ENCODE measurements around the gene ZNF223.

The ZNF223 gene

DNA sequence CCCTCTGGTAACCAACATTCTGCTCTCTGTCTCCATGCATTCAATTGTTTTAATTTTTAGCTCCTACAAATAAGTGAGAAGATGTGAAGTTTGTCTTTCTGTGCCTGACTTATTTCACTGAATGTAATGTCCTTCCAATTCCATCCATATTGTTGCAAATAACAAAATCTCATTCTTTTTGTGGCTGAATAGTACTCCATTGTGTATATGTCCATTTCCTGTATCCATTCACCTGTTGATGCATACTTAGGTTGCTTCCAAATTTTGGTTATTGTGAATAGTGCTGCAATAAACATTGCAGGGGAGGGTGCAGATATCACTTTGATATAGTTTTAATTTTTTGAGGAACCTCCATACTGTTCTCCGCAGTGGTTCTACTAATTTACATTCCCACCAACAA lies 17.6 kb downstream of the ZNF223 start:
- TF ChIP-seq, protein P1, sequence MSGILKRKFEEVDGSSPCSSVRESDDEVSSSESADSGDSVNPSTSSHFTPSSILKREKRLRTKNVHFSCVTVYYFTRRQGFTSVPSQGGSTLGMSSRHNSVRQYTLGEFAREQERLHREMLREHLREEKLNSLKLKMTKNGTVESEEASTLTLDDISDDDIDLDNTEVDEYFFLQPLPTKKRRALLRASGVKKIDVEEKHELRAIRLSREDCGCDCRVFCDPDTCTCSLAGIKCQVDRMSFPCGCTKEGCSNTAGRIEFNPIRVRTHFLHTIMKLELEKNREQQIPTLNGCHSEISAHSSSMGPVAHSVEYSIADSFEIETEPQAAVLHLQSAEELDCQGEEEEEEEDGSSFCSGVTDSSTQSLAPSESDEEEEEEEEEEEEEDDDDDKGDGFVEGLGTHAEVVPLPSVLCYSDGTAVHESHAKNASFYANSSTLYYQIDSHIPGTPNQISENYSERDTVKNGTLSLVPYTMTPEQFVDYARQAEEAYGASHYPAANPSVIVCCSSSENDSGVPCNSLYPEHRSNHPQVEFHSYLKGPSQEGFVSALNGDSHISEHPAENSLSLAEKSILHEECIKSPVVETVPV (CRISPR knock-in tag; IDR thresholded peaks at IDR 0.05), result no peak
- TF ChIP-seq, protein P2, sequence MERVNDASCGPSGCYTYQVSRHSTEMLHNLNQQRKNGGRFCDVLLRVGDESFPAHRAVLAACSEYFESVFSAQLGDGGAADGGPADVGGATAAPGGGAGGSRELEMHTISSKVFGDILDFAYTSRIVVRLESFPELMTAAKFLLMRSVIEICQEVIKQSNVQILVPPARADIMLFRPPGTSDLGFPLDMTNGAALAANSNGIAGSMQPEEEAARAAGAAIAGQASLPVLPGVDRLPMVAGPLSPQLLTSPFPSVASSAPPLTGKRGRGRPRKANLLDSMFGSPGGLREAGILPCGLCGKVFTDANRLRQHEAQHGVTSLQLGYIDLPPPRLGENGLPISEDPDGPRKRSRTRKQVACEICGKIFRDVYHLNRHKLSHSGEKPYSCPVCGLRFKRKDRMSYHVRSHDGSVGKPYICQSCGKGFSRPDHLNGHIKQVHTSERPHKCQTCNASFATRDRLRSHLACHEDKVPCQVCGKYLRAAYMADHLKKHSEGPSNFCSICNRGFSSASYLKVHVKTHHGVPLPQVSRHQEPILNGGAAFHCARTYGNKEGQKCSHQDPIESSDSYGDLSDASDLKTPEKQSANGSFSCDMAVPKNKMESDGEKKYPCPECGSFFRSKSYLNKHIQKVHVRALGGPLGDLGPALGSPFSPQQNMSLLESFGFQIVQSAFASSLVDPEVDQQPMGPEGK (CRISPR knock-in tag; IDR thresholded peaks at IDR 0.05; ENCODE audit: borderline replicate concordance), result no peak
- TF ChIP-seq RARB (CRISPR knock-in tag; IDR thresholded peaks at IDR 0.05) (no peak), ZC3H10 (CRISPR knock-in tag; IDR thresholded peaks at IDR 0.05) (no peak), SNAI2 (CRISPR knock-in tag; IDR thresholded peaks at IDR 0.05) (no peak), OSR1 (CRISPR knock-in tag; IDR thresholded peaks at IDR 0.05) (no peak), ZFP30 (CRISPR knock-in tag; IDR thresholded peaks at IDR 0.05) (no peak)

DNA sequence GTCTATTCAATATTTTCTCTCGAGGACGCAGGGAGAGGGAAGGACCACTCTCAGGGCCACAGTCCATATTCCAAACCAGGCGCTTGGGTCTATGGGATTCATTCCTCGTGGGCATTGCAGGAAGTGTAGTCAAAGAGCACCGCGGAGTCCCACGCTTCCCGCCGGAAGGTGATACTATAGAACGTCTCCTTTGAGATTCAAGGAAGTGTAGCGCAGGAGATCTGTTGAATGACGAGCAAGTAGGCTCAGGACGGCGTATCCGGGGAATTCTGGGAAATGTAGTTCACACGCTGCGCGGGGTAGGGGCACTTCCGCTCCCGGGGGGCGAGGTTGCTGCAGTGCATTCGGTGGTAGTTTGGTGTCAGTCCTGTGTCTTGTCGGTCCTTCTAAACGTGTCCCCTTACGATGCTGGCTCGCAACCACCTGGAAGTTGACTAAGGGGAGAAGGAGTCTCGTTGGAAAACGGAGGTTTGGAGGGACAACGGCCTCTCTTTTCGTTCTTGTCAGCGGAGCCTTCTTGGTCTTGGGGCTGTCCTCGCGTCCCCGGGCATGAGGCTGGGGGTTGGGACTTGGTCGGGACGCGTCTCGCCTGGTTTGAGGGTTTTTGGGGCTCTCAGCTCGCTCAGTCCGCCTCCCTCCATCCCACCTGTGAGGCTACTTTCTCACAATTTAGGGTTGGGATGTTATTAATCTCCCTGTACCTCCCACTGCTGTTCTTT lies 20.1 kb downstream of the ZNF223 start, which contains the start of gene ZNF284:
TSS of gene ZNF284 (plus strand) at position 336 of the 719 bp plus-strand sequence. CDS start 4,231 bp downstream, outside the sequence.
- no peak for TF ChIP-seq ZFP3 (CRISPR knock-in tag; IDR thresholded peaks at IDR 0.05)
- TF ChIP-seq, protein P1 (CRISPR knock-in tag; IDR thresholded peaks at IDR 0.05), result no peak
- TF ChIP-seq, protein P3, sequence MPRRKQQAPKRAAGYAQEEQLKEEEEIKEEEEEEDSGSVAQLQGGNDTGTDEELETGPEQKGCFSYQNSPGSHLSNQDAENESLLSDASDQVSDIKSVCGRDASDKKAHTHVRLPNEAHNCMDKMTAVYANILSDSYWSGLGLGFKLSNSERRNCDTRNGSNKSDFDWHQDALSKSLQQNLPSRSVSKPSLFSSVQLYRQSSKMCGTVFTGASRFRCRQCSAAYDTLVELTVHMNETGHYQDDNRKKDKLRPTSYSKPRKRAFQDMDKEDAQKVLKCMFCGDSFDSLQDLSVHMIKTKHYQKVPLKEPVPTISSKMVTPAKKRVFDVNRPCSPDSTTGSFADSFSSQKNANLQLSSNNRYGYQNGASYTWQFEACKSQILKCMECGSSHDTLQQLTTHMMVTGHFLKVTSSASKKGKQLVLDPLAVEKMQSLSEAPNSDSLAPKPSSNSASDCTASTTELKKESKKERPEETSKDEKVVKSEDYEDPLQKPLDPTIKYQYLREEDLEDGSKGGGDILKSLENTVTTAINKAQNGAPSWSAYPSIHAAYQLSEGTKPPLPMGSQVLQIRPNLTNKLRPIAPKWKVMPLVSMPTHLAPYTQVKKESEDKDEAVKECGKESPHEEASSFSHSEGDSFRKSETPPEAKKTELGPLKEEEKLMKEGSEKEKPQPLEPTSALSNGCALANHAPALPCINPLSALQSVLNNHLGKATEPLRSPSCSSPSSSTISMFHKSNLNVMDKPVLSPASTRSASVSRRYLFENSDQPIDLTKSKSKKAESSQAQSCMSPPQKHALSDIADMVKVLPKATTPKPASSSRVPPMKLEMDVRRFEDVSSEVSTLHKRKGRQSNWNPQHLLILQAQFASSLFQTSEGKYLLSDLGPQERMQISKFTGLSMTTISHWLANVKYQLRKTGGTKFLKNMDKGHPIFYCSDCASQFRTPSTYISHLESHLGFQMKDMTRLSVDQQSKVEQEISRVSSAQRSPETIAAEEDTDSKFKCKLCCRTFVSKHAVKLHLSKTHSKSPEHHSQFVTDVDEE (CRISPR knock-in tag; IDR thresholded peaks at IDR 0.05), result no peak
- TF ChIP-seq, protein P2 (CRISPR knock-in tag; IDR thresholded peaks at IDR 0.05; ENCODE audit: borderline replicate concordance), result no peak
- no peak for TF ChIP-seq BACH2 (CRISPR knock-in tag; IDR thresholded peaks at IDR 0.05; ENCODE audit: borderline replicate concordance)
- TF ChIP-seq CSDC2 (CRISPR knock-in tag; IDR thresholded peaks at IDR 0.05), result no peak
- TF ChIP-seq ISL1 (CRISPR knock-in tag; IDR thresholded peaks at IDR 0.05), result no peak
- TF ChIP-seq PPARA (CRISPR knock-in tag; IDR thresholded peaks at IDR 0.05; ENCODE audit: borderline replicate concordance), result no peak
- TF ChIP-seq, protein P4, sequence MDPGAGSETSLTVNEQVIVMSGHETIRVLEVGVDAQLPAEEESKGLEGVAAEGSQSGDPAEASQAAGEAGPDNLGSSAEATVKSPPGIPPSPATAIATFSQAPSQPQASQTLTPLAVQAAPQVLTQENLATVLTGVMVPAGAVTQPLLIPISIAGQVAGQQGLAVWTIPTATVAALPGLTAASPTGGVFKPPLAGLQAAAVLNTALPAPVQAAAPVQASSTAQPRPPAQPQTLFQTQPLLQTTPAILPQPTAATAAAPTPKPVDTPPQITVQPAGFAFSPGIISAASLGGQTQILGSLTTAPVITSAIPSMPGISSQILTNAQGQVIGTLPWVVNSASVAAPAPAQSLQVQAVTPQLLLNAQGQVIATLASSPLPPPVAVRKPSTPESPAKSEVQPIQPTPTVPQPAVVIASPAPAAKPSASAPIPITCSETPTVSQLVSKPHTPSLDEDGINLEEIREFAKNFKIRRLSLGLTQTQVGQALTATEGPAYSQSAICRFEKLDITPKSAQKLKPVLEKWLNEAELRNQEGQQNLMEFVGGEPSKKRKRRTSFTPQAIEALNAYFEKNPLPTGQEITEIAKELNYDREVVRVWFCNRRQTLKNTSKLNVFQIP (CRISPR knock-in tag; IDR thresholded peaks at IDR 0.05; ENCODE audit: borderline replicate concordance, low read depth), result no peak
- TF ChIP-seq ZFP30 (CRISPR knock-in tag; IDR thresholded peaks at IDR 0.05), result no peak
- TF ChIP-seq RARB (CRISPR knock-in tag; IDR thresholded peaks at IDR 0.05), result no peak
- peak; percentile 98 for ATAC-seq

More for the DNA sequence above, 17.6 kb downstream of the ZNF223 start:
- no peak for ATAC-seq

DNA sequence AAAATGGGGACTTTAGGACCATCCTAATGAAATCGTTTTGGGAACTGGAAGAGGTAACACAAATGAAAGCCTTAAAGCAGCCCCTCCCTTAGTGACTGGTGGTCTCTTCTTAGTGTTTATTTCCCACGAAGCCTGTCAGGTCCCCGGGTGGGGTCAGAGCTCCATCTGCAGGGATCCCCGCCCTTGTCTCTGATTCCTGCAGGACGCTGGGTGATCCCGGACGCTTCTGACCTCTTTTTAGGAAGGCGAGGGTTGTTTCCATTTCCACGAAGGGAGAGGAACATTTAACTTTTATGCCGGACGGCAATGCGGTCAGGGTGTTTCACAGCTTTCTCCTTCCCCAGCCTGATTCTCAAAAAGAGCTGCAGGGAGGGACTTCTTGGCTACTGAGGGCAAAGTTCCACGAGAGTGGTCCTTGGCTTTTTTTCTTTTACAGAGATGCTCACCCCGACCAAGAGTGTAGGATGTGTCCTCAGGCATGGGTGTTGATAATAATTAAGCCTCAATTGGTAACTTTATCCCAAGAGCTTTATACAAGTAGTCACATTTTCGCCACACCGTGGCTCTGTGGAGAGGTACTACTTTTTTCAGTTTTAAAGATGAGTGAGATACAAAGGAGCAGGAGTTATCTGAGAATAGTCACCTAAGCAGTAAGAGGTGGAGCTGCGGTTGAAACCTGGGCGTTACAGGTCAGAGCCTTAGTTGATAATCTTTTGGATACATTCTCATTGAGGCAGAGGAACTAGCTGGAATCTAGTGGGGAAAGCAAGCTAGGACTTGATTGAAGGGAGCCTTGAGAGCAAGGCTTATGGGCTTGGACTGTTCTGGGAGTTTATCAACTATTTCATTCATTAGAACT lies 20.9 kb downstream of the ZNF223 start:
- ATAC-seq, result peak; percentile 66
- TF ChIP-seq, protein P1 (CRISPR knock-in tag; IDR thresholded peaks at IDR 0.05), result no peak
- TF ChIP-seq TOX (CRISPR knock-in tag; IDR thresholded peaks at IDR 0.05; ENCODE audit: borderline replicate concordance) (no peak), SNAI2 (CRISPR knock-in tag; IDR thresholded peaks at IDR 0.05) (no peak), ESRRG (CRISPR knock-in tag; IDR thresholded peaks at IDR 0.05) (no peak), ZNF70 (CRISPR knock-in tag; IDR thresholded peaks at IDR 0.05) (no peak), GLIS3 (CRISPR knock-in tag; IDR thresholded peaks at IDR 0.05) (no peak)
- TF ChIP-seq, protein P2 (CRISPR knock-in tag; IDR thresholded peaks at IDR 0.05; ENCODE audit: borderline replicate concordance), result no peak

Measured in SK-N-SH treated with all-trans-retinoic acid at 6 μM for 48 hours (cell line).